Activated CD4-positive, alpha-beta T cell treated with anti-CD3 and anti-CD28 coated beads for 36 hours (primary cell): ENCODE measurements around the gene OSBP2. TPM values are rescaled to one million over a fixed set of nuclear protein-coding genes. Genes with fewer than 3 reads are reported as not detected.

ENCODE experiments used
- ATAC-seq: fragments of 200-7000 bp; cut with Tn5 transposase; one replicate; pipeline ENCODE4 v1.10.0; 2021; ENCODE audit warnings: mild to moderate bottlenecking, moderate library complexity
- CTCF ChIA-PET: fragments of 350-600 bp; sonication (Branson Sonifier 250); formaldehyde crosslinking; loops from one replicate; lab custom pipeline; 2021; ENCODE audit warnings: antibody characterized with exemption; lab: Charles Lee
- POLR2A ChIA-PET: fragments of 350-600 bp; sonication (Branson Sonifier 250); formaldehyde crosslinking; loops from one replicate; lab custom pipeline; 2021; ENCODE audit warnings: antibody characterized with exemption, inconsistent platforms; lab: Charles Lee
- DNase-seq: peaks from one replicate; pipeline ENCODE4 v3.0.0-alpha.2; 2020
- H3K27ac Mint-ChIP-seq: one replicate; pipeline ENCODE4 v1.8.0; 2021; ENCODE audit warnings: mixed read lengths
- H3K27me3 Mint-ChIP-seq: one replicate; pipeline ENCODE4 v1.8.0; 2021; ENCODE audit warnings: mixed read lengths
- H3K36me3 Mint-ChIP-seq: one replicate; pipeline ENCODE4 v1.8.0; 2021; ENCODE audit warnings: low read depth, mixed read lengths
- H3K4me1 Mint-ChIP-seq: one replicate; pipeline ENCODE4 v1.8.0; 2021; ENCODE audit warnings: mixed read lengths
- H3K4me3 Mint-ChIP-seq: one replicate; pipeline ENCODE4 v1.8.0; 2021; ENCODE audit warnings: mild to moderate bottlenecking, moderate library complexity, mixed read lengths
- H3K9me3 Mint-ChIP-seq: one replicate; pipeline ENCODE4 v1.8.0; 2021; ENCODE audit warnings: low read depth, mixed read lengths
- intact Hi-C, 2 experiments: fragments of 100-400 bp; cut with DNase I in 1 of 2; cut with micrococcal nuclease in 1 of 2; formaldehyde crosslinking; loops; one replicate each; pipeline versions ENCODE4 v1.14.2 to v1.15.1; 2022 to 2024; cut with DNase I, micrococcal nuclease
- total RNA-seq, 2 experiments: library from RNA; stranded (reverse); gene quantifications; one replicate each; pipeline ENCODE4 v1.2.3, GENCODE V29; 2021

OSBP2 gene
- total RNA-seq, 2 experiments from 2014 or later, result 1.2 to 1.4 TPM

DNA sequence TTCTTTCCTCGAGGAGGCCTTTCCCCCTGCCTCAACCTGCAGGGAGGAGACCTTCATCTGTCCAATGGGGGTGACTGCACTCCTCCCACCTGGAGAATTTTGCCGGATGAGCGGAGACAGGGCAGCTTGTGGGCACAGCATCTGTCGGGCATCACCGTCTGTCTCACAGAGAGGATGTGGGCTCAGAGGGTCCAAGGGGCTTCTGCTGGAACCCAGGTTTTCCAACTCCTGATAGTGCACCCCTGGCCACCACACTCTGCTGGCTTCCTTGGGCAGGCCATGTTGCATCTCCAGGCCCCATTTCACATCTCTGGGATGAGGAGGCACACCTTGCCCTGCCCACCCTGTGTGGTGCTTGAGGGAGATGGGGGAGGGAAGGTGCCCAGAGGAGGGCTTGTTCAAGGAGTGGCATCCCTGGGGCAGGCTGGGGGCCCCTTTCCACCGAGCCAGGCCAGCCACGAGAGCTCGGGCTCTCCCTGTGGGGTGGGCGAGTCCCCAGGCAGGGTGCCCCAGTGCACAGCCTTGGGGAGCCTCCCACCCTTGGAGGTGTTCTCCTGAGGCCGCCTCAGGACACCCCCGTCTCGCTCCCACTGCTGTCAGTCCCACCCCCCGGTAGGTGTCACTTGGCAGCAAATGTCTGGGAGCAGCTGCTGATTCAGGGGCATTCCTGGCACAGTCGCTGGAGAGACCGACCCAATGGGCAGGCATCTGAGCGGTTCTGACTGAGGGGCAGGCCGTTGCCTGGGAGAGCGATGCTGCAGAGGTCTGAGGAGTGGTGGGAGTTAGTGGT lies 189.7 kb downstream of the OSBP2 start:
- H3K4me3 Mint-ChIP-seq, result no peak overlapping the region
- ChIA-PET CTCF (interaction anchor here (0.7 kb wide), 1 partner anchor 23 kb away, joined by 3 read pairs; no protein-coding TSS in a partner anchor), POLR2A (no interaction called here)
- no peak overlapping the region for H3K27ac Mint-ChIP-seq
- intact Hi-C loops, result no loop called here
- no peaks in the 10 kb centered on the region for H3K4me1 Mint-ChIP-seq
- no peaks in the 10 kb centered on the region for H3K9me3 Mint-ChIP-seq
- no peak for DNase-seq
- no peaks in the 10 kb centered on the region for H3K36me3 Mint-ChIP-seq
- H3K27me3 Mint-ChIP-seq, result no peaks in the 10 kb centered on the region
- ATAC-seq, result no peak

GRCh38 chr22:30885001-30885366 lies 190.3 kb downstream of the OSBP2 start:
- intact Hi-C loops, result no loop called here
- no peak for ATAC-seq
- Mint-ChIP-seq H3K36me3 (no peaks in the 10 kb centered on the region), H3K27me3 (no peaks in the 10 kb centered on the region), H3K4me3 (no peak overlapping the region), H3K4me1 (no peaks in the 10 kb centered on the region), H3K9me3 (no peaks in the 10 kb centered on the region), H3K27ac (no peak overlapping the region)
- ChIA-PET CTCF (interaction anchor here (0.7 to 1.0 kb wide), 3 partner anchors 23 to 106 kb away, joined by 3 to 4 read pairs (median 3); no protein-coding TSS in a partner anchor), POLR2A (no interaction called here)
- DNase-seq, result no peak

DNA sequence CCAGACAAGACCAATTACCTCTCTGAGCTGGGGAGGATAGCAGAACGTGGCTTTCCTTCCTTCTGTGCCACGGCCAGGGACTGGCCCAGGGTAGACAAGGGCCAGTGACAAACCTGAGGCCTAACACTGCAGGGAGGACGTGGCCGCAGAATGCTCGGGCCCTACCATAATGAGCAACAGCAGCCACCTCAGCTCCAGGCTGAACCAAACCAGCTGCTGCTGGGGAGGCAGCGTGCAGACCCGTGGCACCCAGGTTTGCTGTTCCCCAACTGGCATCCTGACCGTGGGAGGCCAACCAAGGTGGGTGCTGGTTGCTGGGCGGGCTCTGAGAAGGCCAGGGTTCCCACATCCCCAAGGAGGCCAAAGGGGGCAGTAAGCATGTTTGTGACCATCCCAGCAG lies 190.9 kb downstream of the OSBP2 start:
- Mint-ChIP-seq H3K4me3 (no peak overlapping the region), H3K4me1 (no peaks in the 10 kb centered on the region), H3K9me3 (no peaks in the 10 kb centered on the region), H3K27ac (no peak overlapping the region), H3K36me3 (no peaks in the 10 kb centered on the region), H3K27me3 (no peaks in the 10 kb centered on the region)
- ATAC-seq (no peak), DNase-seq (no peak)
- ChIA-PET POLR2A (no interaction called here), CTCF (interaction anchor here (0.6 to 1.0 kb wide), 4 partner anchors 22 to 277 kb away, joined by 3 to 4 read pairs (median 3); no protein-coding TSS in a partner anchor)
- intact Hi-C loops, result no loop called here

DNA sequence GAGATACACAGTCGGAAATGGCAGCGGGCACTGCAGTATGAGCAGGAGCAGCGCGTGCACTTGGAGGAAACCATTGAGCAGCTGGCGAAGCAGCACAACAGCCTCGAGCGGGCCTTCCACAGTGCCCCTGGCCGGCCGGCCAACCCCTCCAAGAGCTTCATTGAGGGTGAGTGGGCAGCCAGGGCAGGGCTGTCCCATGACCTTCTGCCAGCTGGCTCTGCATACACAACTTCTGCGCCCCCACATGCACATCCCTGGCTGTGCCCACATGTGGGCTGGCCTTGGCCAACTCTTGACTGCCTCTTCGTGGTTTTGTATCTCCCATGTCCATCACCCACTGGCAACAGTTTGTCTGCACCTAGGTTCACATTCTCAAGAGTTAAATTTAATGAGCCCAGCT lies 192.8 kb downstream of the OSBP2 start:
- Mint-ChIP-seq H3K9me3 (no peaks in the 10 kb centered on the region), H3K4me3 (no peak overlapping the region), H3K36me3 (no peaks in the 10 kb centered on the region), H3K27ac (no peak overlapping the region), H3K4me1 (peaks cover 3% of the 10 kb centered on the region), H3K27me3 (no peaks in the 10 kb centered on the region)
- POLR2A ChIA-PET, result no interaction called here
- CTCF ChIA-PET, result interaction anchor here (0.7 kb wide), 1 partner anchor 129 kb away, joined by 3 read pairs; no protein-coding TSS in a partner anchor
- intact Hi-C loops, result no loop called here
- DNase-seq (no peak), ATAC-seq (no peak)

DNA sequence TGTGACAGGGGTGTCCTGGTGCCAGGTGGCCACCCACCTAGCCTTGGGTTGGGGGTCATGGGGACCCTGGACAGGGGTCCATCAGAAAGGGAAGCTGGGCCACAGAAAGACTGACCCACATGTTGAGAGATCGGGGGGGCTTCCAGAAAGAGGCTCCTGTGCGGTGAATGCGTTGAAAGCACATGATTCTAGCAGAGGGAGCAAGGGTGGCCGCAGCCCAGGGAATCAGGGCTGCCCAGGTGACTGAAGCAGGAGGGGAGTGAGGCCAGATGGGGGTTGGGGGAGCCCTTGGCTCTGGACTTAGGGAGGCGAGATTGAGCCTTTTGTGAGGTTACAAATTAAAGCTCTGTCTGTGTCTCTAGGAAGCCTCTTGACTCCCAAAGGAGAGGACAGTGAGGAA lies 193.2 kb downstream of the OSBP2 start:
- Mint-ChIP-seq H3K27me3 (no peaks in the 10 kb centered on the region), H3K27ac (no peak overlapping the region), H3K36me3 (no peaks in the 10 kb centered on the region), H3K4me3 (no peak overlapping the region), H3K4me1 (peaks cover 3% of the 10 kb centered on the region), H3K9me3 (no peaks in the 10 kb centered on the region)
- CTCF ChIA-PET, result interaction anchor here (0.7 to 1.3 kb wide), 3 partner anchors 19 to 130 kb away, joined by 3 read pairs; no protein-coding TSS in a partner anchor
- intact Hi-C loops, result no loop called here
- POLR2A ChIA-PET, result no interaction called here
- DNase-seq (no peak), ATAC-seq (no peak)

- Mint-ChIP-seq H3K9me3 (no peaks in the 10 kb centered on the region), H3K27me3 (no peaks in the 10 kb centered on the region), H3K4me1 (peaks cover 17% of the 10 kb centered on the region), H3K36me3 (no peaks in the 10 kb centered on the region), H3K4me3 (no peak overlapping the region), H3K27ac (no peak overlapping the region)
- ChIA-PET CTCF (interaction anchor here (0.8 to 2.8 kb wide), 5 partner anchors 18 to 126 kb away, joined by 3 to 12 read pairs (median 3); no protein-coding TSS in a partner anchor), POLR2A (no interaction called here)
- DNase-seq (no peak), ATAC-seq (no peak)
- intact Hi-C loops, result no loop called here
Observed at GRCh38 chr22:30889268-30889995, 194.8 kb downstream of the OSBP2 start.

DNA sequence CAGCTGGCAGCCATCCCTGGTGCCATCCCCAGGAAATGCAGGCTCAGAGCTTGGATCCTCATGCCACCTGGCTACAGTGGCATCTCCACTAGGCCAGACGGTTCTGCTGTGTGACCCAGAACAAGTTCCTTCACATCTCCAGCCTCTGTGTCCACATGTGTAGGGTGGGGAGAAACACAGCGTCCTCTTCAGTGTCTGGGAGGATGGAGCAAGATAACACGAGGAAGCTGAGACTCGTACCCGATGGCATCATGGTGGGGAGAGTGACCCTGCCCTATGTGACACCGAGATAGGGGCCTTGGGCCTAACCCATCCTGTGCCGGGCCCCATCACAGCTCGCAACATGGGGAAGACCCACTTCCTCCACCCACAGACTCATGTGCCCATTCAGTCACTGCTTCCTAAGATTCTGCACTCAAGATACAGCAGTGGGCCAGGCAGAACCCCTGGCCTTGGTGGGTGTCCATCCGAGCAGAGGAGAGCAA lies 195.4 kb downstream of the OSBP2 start:
- DNase-seq, result no peak
- CTCF ChIA-PET, result interaction anchor here (0.6 to 2.8 kb wide), 9 partner anchors 19 to 1356 kb away, joined by 3 to 12 read pairs (median 3); no protein-coding TSS in a partner anchor
- intact Hi-C loops, result loop anchor here (1.0 kb wide), 1 partner anchor 127 kb away; no protein-coding TSS in a partner anchor
- Mint-ChIP-seq H3K9me3 (no peaks in the 10 kb centered on the region), H3K4me1 (peaks cover 23% of the 10 kb centered on the region), H3K36me3 (no peaks in the 10 kb centered on the region), H3K27ac (no peak overlapping the region), H3K4me3 (no peak overlapping the region), H3K27me3 (no peaks in the 10 kb centered on the region)
- POLR2A ChIA-PET, result interaction anchor here (0.6 kb wide), 2 partner anchors 10 to 20 kb away, joined by 3 to 4 read pairs; no protein-coding TSS in a partner anchor
- ATAC-seq, result no peak

DNA sequence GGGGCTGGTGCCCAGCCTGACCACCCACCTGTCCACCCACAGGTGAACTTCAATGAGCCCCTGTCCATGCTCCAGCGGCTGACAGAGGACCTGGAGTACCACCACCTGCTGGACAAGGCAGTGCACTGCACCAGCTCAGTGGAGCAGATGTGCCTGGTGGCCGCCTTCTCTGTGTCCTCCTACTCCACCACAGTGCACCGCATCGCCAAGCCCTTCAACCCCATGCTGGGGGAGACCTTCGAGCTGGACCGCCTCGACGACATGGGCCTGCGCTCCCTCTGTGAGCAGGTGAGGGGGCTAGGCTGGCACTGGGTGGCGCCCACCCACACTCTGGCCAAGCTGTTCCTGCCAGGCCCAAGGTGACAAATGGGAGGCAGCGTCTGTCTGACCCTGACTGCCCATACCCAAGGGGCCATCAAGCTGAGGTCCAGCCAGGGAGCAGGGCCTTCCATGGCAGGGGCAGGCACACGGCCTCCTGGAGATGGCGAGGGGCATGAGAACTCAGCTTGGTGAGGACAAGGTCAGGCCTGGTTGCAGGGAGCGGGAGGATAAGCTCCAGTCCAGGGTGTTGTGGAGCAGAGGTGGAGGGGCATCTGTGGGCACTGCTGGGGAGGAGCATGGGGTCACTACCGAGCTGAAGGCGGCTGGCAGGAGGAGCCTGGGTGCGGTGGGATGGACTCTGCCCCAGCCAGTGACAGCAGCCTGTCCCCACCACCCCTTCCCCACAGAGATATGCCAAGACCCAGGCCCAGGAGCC lies 196.2 kb downstream of the OSBP2 start:
- DNase-seq (peak; percentile 63), ATAC-seq (peak; percentile 73)
- no peaks in the 10 kb centered on the region for H3K36me3 Mint-ChIP-seq
- ChIA-PET CTCF (interaction anchor here (0.6 to 2.8 kb wide), 14 partner anchors 18 to 1356 kb away, joined by 3 to 12 read pairs (median 3); no protein-coding TSS in a partner anchor), POLR2A (interaction anchor here (0.6 kb wide), 2 partner anchors 9 to 19 kb away, joined by 3 to 4 read pairs; no protein-coding TSS in a partner anchor)
- peaks cover 23% of the 10 kb centered on the region for H3K4me1 Mint-ChIP-seq
- H3K9me3 Mint-ChIP-seq, result no peaks in the 10 kb centered on the region
- no peaks in the 10 kb centered on the region for H3K27me3 Mint-ChIP-seq
- H3K27ac Mint-ChIP-seq, result no peak overlapping the region
- intact Hi-C loops, result loop anchor here (1.0 kb wide), 1 partner anchor 128 kb away; no protein-coding TSS in a partner anchor
- no peak overlapping the region for H3K4me3 Mint-ChIP-seq

DNA sequence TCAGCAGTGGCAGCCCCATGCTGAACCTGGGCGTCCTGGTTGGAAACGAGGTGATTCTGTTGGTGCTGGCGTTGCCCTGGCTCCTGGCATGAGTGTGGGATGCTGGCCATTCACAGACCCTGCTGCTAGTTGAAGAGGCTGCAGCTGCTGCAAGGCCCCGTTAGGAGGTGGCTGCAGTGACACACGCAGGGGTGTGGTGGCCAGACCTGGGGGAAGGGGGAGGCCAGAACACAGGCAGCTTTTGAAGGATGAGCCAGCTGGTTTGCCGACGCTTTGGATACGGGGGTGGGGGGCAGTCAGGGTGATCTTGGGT lies 196.7 kb downstream of the OSBP2 start:
- Mint-ChIP-seq H3K27ac (no peak overlapping the region), H3K4me1 (peaks cover 23% of the 10 kb centered on the region), H3K4me3 (no peak overlapping the region), H3K9me3 (no peaks in the 10 kb centered on the region), H3K36me3 (no peaks in the 10 kb centered on the region), H3K27me3 (no peaks in the 10 kb centered on the region)
- ATAC-seq (no peak), DNase-seq (no peak)
- CTCF ChIA-PET, result interaction anchor here (0.7 to 2.8 kb wide), 6 partner anchors 17 to 407 kb away, joined by 3 to 12 read pairs (median 4); no protein-coding TSS in a partner anchor
- intact Hi-C loops, result no loop called here
- POLR2A ChIA-PET, result no interaction called here

GRCh38 chr22:30891781-30892180 lies 197.1 kb downstream of the OSBP2 start:
- intact Hi-C loops, result no loop called here
- no peaks in the 10 kb centered on the region for H3K36me3 Mint-ChIP-seq
- no peak overlapping the region for H3K4me3 Mint-ChIP-seq
- H3K4me1 Mint-ChIP-seq, result peaks cover 23% of the 10 kb centered on the region
- H3K27me3 Mint-ChIP-seq, result no peaks in the 10 kb centered on the region
- no peak overlapping the region for H3K27ac Mint-ChIP-seq
- no peak for DNase-seq
- ATAC-seq, result no peak
- POLR2A ChIA-PET, result no interaction called here
- no peaks in the 10 kb centered on the region for H3K9me3 Mint-ChIP-seq
- CTCF ChIA-PET, result interaction anchor here (1.0 to 2.8 kb wide), 5 partner anchors 11 to 128 kb away, joined by 3 to 12 read pairs (median 4); no protein-coding TSS in a partner anchor
